K562 (cell line): ENCODE measurements around the gene DHRS2. TPM values are rescaled to one million over a fixed set of nuclear protein-coding genes. Genes with fewer than 3 reads are reported as not detected.

Source experiments
- ATAC-seq: fragments of 200-7000 bp; cut with Tn5 transposase; 3 replicates; pipeline ENCODE4 v1.9.1; 2020; ENCODE audit warnings: moderate library complexity
- BruUV-seq: library from RNA; stranded (reverse); fragments of 400-500 nt; replicated peaks from 2 replicates; lab custom pipeline; 2021; lab: Mats Ljungman, UMichigan
- CTCF ChIA-PET: fragments of 300-600 bp; formaldehyde crosslinking; extraction: SDS; loops from one replicate; lab custom pipeline; 2021; ENCODE audit warnings: low intra/inter-chr PET ratio; lab: Yijun Ruan, JAX
- POLR2A ChIA-PET: fragments of 300-600, 350-650 bp; sonication (Branson Sonifier 250); formaldehyde crosslinking; extraction: SDS; loops from one replicate; lab custom pipeline; 2021; ENCODE audit warnings: antibody characterized with exemption, inconsistent platforms; lab: Yijun Ruan, JAX
- DNase-seq, 4 experiments: peaks; one replicate each; pipeline versions ENCODE4 v3.0.0 to v3.0.0-alpha.2; 2011 to 2018; ENCODE audit warnings: low spot score in 3 of 4, mixed read lengths in 3 of 4; ENCODE audit errors: extremely low read depth in 1 of 4
- FAIRE-seq: peaks from 2 replicates; lab custom pipeline; 2011; peaks lifted over from hg19 to GRCh38; lab: Jason Lieb, UNC
- H2AFZ ChIP-seq: 2 replicates; pipeline ENCODE4 v1.6.0; 2011; ENCODE audit warnings: low read depth, low read length, control low read depth, inconsistent platforms
- H3K27ac ChIP-seq: fragments of 200-600 bp; 3 replicates; pipeline ENCODE4 v1.8.0; 2011; ENCODE audit warnings: low read depth, mild to moderate bottlenecking, control low read depth, inconsistent platforms, low read length, moderate library complexity, mixed read lengths; ENCODE audit errors: extremely low read depth
- H3K27me3 ChIP-seq, 2 experiments: fragments of 300-600 bp in 1 of 2; 2 replicates in 1 of 2; 3 replicates in 1 of 2; pipeline versions ENCODE4 v1.6.0 to v1.8.0; 2011; ENCODE audit warnings: inconsistent platforms in 2 of 2, low read length in 2 of 2, mild to moderate bottlenecking in 1 of 2, mixed read lengths in 1 of 2, moderate library complexity in 1 of 2; ENCODE audit not compliant: control insufficient read depth in 2 of 2, insufficient read depth in 2 of 2
- H3K36me3 ChIP-seq: fragments of 300-600 bp; 3 replicates; pipeline ENCODE4 v1.8.0; 2011; ENCODE audit warnings: mild to moderate bottlenecking, low read length, inconsistent platforms; ENCODE audit not compliant: control insufficient read depth, insufficient read depth
- H3K4me1 ChIP-seq, 2 experiments: fragments of 200-600 bp in 1 of 2; replicated peaks in 1 of 2; 2 replicates in 1 of 2; 3 replicates in 1 of 2; pipeline versions ENCODE4 v1.5.1 to v1.8.0; 2011; ENCODE audit warnings: inconsistent platforms in 2 of 2, low read length in 2 of 2, mild to moderate bottlenecking in 1 of 2, mixed read lengths in 1 of 2, moderate library complexity in 1 of 2; ENCODE audit not compliant: control insufficient read depth in 2 of 2, insufficient read depth in 2 of 2
- H3K4me2 ChIP-seq: 2 replicates; pipeline ENCODE4 v1.6.1; 2011; ENCODE audit warnings: low read length, control low read depth, inconsistent platforms, mixed read lengths; ENCODE audit not compliant: insufficient read depth
- H3K4me3 ChIP-seq: fragments of 200-600 bp; sonication (generic), shearing (Covaris generic); 2 replicates; pipeline ENCODE4 v1.5.1; 2016; ENCODE audit warnings: control low read depth, inconsistent platforms
- H3K79me2 ChIP-seq: fragments of 200-600 bp; 3 replicates; pipeline ENCODE4 v1.8.0; 2011; ENCODE audit warnings: low read length, inconsistent platforms; ENCODE audit not compliant: control insufficient read depth, insufficient read depth
- H3K9ac ChIP-seq, 2 experiments: 2 replicates each; pipeline versions ENCODE4 v1.6.0 to v1.6.1; 2011; ENCODE audit warnings: low read depth in 2 of 2, low read length in 2 of 2, control low read depth in 1 of 2, inconsistent platforms in 1 of 2, mild to moderate bottlenecking in 1 of 2, mixed read lengths in 1 of 2; ENCODE audit not compliant: insufficient read depth in 1 of 2
- H3K9me1 ChIP-seq: one replicate; pipeline ENCODE4 v1.6.0; 2011; ENCODE audit warnings: inconsistent platforms, mild to moderate bottlenecking, low read length, moderate library complexity; ENCODE audit not compliant: control insufficient read depth, insufficient read depth
- H3K9me3 ChIP-seq: replicated peaks from 2 replicates; pipeline ENCODE4 v1.5.1; 2011; ENCODE audit warnings: low read depth, low read length, inconsistent platforms; ENCODE audit not compliant: control insufficient read depth, insufficient read depth
- H4K20me1 ChIP-seq: replicated peaks from 2 replicates; pipeline ENCODE4 v1.6.1; 2011; ENCODE audit warnings: low read length, inconsistent platforms, mixed read lengths; ENCODE audit not compliant: control insufficient read depth, insufficient read depth
- EZH2 ChIP-seq: IDR thresholded peaks from 2 replicates; pipeline ENCODE4 v1.6.1; 2012; ENCODE audit warnings: low read depth, mild to moderate bottlenecking, inconsistent platforms, low read length, borderline replicate concordance
- NFXL1 ChIP-seq: fragments of 450-650 bp; formaldehyde crosslinking; IDR thresholded peaks from 2 replicates; pipeline ENCODE4 v1.4.0; 2021; ENCODE audit warnings: mild to moderate bottlenecking
- U2AF1 ChIP-seq: fragments of 200-400 bp; formaldehyde crosslinking; optimal IDR thresholded peaks from 2 replicates; pipeline ENCODE3; 2017; ENCODE audit warnings: mild to moderate bottlenecking, low read depth, low read length, moderate library complexity
- ZNF384 ChIP-seq: IDR thresholded peaks from 2 replicates; pipeline ENCODE4 v1.6.1; 2012; ENCODE audit warnings: low read depth, low read length, improper control_type of control experiment
- WGBS: fragments of 100-300 bp; shearing (Covaris generic); methylation state at CpG from one replicate; pipeline ENCODE4 v1.1.6; 2016; ENCODE audit warnings: low coverage, mixed read lengths; ENCODE audit not compliant: insufficient coverage; ENCODE audit errors: missing lambda C conversion rate; 5-methylcytosine and 5-hydroxymethylcytosine counted together
- in situ Hi-C: fragments of 300-500 bp; cut with MboI; formaldehyde crosslinking; loops from 4 replicates; pipeline ENCODE4 v1.15.0; 2018; ENCODE audit warnings: inconsistent platforms, mixed read lengths
- intact Hi-C: fragments of 100-400 bp; cut with micrococcal nuclease; formaldehyde crosslinking; loops from 2 replicates; pipeline ENCODE4 v1.14.2; 2022
- polyA plus RNA-seq, 8 experiments: library from polyadenylated mRNA; depleted of rRNA in 4 of 8; stranded (reverse) in 5 of 8; unstranded in 3 of 8; fragments of >200 nt; fragmentation: Nextera tagmentation in 2 of 8; fragmentation: Illumina TruSeq in 1 of 8; extraction: Ambion mirVana in 2 of 8; extraction: Trizol in 1 of 8; gene quantifications; 2 replicates each; pipeline versions ENCODE4 v1.2.1 to v1.2.3, GENCODE V29; 2011 to 2014; ENCODE audit warnings: inconsistent platforms in 1 of 8, missing spikeins in 1 of 8
- total RNA-seq, 7 experiments: library from RNA; depleted of rRNA in 6 of 7; stranded (reverse); fragments of >200 nt in 6 of 7; fragmentation: Illumina TruSeq in 2 of 7; extraction: Trizol in 2 of 7; gene quantifications; 2 replicates each; pipeline versions ENCODE4 v1.2.1 to v1.2.3, GENCODE V29; 2011 to 2021; ENCODE audit warnings: low replicate concordance in 1 of 7
- TF ChIP-seq, protein P1 (sequence below): fragments of 450-650 bp; formaldehyde crosslinking; IDR thresholded peaks from 2 replicates; pipeline ENCODE4 v1.4.0; 2022; ENCODE audit warnings: mild to moderate bottlenecking, moderate library complexity

The DHRS2 gene
- total and polyA plus RNA-seq, 9 of the 15 experiments (the other 6 are each of a cell fraction or from before 2014, with no cell fraction given): 2.9 to 96.8 (median 64.4) TPM

DNA sequence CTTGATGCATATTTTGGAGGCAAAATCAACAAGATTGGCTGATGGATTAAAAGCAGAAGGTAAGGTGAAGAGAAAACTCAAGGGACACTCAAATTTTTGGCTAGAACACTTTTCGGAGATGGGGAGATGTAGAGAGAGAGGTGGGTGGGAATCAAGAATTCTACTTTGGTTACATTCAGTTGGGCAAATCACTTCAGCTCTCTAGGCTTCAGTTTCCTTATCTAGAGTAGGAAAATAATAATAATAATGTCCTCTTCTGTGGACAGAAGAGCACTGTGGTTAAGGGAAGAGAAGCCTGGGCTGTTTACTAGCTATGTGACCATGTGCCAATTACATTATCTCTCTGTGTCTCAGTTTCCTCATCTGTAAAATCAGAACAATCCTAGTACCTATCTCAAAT, 23.4 kb upstream of the DHRS2 start:
- no peak overlapping the region for H2AFZ ChIP-seq
- H4K20me1 ChIP-seq: no peaks in the 10 kb centered on the region
- FAIRE-seq: no peak
- no peak overlapping the region for H3K9ac ChIP-seq
- in situ Hi-C loops: no loop called here
- H3K79me2 ChIP-seq: no peaks in the 10 kb centered on the region
- no peak for DNase-seq
- H3K4me2 ChIP-seq: no peak overlapping the region
- H3K27me3 ChIP-seq: peaks cover 0 to 7% of the 10 kb centered on the region in 2 experiments; a peak in 1 of 5 replicates
- TF ChIP-seq EZH2 (no peak), ZNF384 (no peak), NFXL1 (CRISPR knock-in tag) (no peak), U2AF1 (no peak)
- TF ChIP-seq, protein P1, sequence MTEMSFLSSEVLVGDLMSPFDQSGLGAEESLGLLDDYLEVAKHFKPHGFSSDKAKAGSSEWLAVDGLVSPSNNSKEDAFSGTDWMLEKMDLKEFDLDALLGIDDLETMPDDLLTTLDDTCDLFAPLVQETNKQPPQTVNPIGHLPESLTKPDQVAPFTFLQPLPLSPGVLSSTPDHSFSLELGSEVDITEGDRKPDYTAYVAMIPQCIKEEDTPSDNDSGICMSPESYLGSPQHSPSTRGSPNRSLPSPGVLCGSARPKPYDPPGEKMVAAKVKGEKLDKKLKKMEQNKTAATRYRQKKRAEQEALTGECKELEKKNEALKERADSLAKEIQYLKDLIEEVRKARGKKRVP (CRISPR knock-in tag): no peak
- no peaks in the 10 kb centered on the region for H3K9me3 ChIP-seq
- no peaks in the 10 kb centered on the region for H3K4me1 ChIP-seq
- no peak for ATAC-seq
- ChIA-PET CTCF (no interaction called here), POLR2A (interaction anchor here (0.7 kb wide), 1 partner anchor 119 kb away, joined by 3 read pairs; no protein-coding TSS in a partner anchor)
- intact Hi-C loops: no loop called here
- no peaks in the 10 kb centered on the region for H3K36me3 ChIP-seq
- WGBS: 0% methylated on average over 1 of the region's 1 CpG
- BruUV-seq: no TSS peak
- H3K9me1 ChIP-seq: no peaks in the 10 kb centered on the region
- no peak overlapping the region for H3K4me3 ChIP-seq
- H3K27ac ChIP-seq: no peak overlapping the region
